Fibroblast of lung (primary cell): ENCODE results near the gene CAMKV.

Experiments used
- EZH2 ChIP-seq: IDR thresholded peaks from 2 replicates; pipeline ENCODE4 v1.5.1; 2012; ENCODE audit warnings: low read length, control low read depth, mild to moderate bottlenecking; ENCODE audit errors: missing control alignments
- TF ChIP-seq, protein P1 (sequence below), 2 donors: IDR thresholded peaks in 1 of 2; conservative IDR thresholded peaks in 1 of 2; 1 replicate in 1 of 2; 2 replicates in 1 of 2; pipeline ENCODE4 v1.5.1; 2011 to 2012; ENCODE audit warnings: low read length in 2 of 2, control low read depth in 1 of 2, inconsistent platforms in 1 of 2, low read depth in 1 of 2, mild to moderate bottlenecking in 1 of 2

- TF ChIP-seq, protein P1, sequence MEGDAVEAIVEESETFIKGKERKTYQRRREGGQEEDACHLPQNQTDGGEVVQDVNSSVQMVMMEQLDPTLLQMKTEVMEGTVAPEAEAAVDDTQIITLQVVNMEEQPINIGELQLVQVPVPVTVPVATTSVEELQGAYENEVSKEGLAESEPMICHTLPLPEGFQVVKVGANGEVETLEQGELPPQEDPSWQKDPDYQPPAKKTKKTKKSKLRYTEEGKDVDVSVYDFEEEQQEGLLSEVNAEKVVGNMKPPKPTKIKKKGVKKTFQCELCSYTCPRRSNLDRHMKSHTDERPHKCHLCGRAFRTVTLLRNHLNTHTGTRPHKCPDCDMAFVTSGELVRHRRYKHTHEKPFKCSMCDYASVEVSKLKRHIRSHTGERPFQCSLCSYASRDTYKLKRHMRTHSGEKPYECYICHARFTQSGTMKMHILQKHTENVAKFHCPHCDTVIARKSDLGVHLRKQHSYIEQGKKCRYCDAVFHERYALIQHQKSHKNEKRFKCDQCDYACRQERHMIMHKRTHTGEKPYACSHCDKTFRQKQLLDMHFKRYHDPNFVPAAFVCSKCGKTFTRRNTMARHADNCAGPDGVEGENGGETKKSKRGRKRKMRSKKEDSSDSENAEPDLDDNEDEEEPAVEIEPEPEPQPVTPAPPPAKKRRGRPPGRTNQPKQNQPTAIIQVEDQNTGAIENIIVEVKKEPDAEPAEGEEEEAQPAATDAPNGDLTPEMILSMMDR (conservative IDR thresholded peaks at IDR 0.05 in 1 of 2, IDR thresholded peaks at IDR 0.05 in 1 of 2; ENCODE audit: low read depth in 1 of 2, low read length in 2 of 2), result no peak
- no peak for TF ChIP-seq EZH2
Observed at GRCh38 chr3:49812916-49813496, 56.7 kb downstream of the CAMKV start.
